MV-4-11 (cell line): ENCODE data around the gene SIGLEC15.
"Not testable (repeated sequence)": the region's sequence is repeated elsewhere in the genome, so short reads cannot be mapped to it uniquely, and the experiment has no call there.

Source experiments
- DNase-seq: peaks from one replicate; lab custom pipeline; 2025; lab: John Stamatoyannopoulos, UW

Gene SIGLEC15

GRCh38 chr18:45844938-45845337, 19.5 kb downstream of the SIGLEC15 start:
- DNase-seq: no peak

GRCh38 chr18:45845410-45845809, 19.9 kb downstream of the SIGLEC15 start:
- DNase-seq: no peak

GRCh38 chr18:45847119-45847518, 21.6 kb downstream of the SIGLEC15 start:
- DNase-seq: no peak

- not testable (repeated sequence) for DNase-seq
Measured at GRCh38 chr18:45848643-45849042, 23.2 kb downstream of the SIGLEC15 start.

- no peak for DNase-seq
Measured at GRCh38 chr18:45849529-45849928, 24.1 kb downstream of the SIGLEC15 start.

- no peak for DNase-seq
Measured at GRCh38 chr18:45850021-45850420, 24.5 kb downstream of the SIGLEC15 start.

GRCh38 chr18:45851161-45851925, 25.9 kb downstream of the SIGLEC15 start:
- DNase-seq: no peak

- DNase-seq: peak; percentile 85
Measured at GRCh38 chr18:45852631-45853030, 27.2 kb downstream of the SIGLEC15 start.

GRCh38 chr18:45854036-45854586, 28.6 kb downstream of the SIGLEC15 start:
- DNase-seq: no peak

- DNase-seq: no peak
Measured at GRCh38 chr18:45856531-45856930, 31.1 kb downstream of the SIGLEC15 start.

- DNase-seq: no peak
Measured at GRCh38 chr18:45859334-45859733, 33.9 kb downstream of the SIGLEC15 start.

- DNase-seq: no peak
Measured at GRCh38 chr18:45860492-45860891, 35.0 kb downstream of the SIGLEC15 start.

- DNase-seq: no peak
Measured at GRCh38 chr18:45860971-45861370, 35.5 kb downstream of the SIGLEC15 start.

- DNase-seq: no peak
Measured at GRCh38 chr18:45861926-45862325, 36.5 kb downstream of the SIGLEC15 start.

- DNase-seq: no peak
Measured at GRCh38 chr18:45863469-45863868, 38.0 kb downstream of the SIGLEC15 start.

- no peak for DNase-seq
Measured at GRCh38 chr18:45864081-45864480, 38.6 kb downstream of the SIGLEC15 start.

GRCh38 chr18:45865466-45865865, 40.0 kb downstream of the SIGLEC15 start:
- no peak for DNase-seq

- no peak for DNase-seq
Measured at GRCh38 chr18:45870419-45870818, 44.9 kb downstream of the SIGLEC15 start.

- no peak for DNase-seq
Measured at GRCh38 chr18:45871431-45872084, 46.1 kb downstream of the SIGLEC15 start.

GRCh38 chr18:45874491-45875184, 49.2 kb downstream of the SIGLEC15 start:
- peak; percentile 87 for DNase-seq

GRCh38 chr18:45876161-45876560, 50.7 kb downstream of the SIGLEC15 start:
- no peak for DNase-seq

GRCh38 chr18:45877403-45877802, 51.9 kb downstream of the SIGLEC15 start:
- DNase-seq: no peak
